Motor neuron (in vitro differentiated cells): ENCODE measurements around the gene SETD1B. TPM values are rescaled to one million over a fixed set of nuclear protein-coding genes. Genes with fewer than 3 reads are reported as not detected.
A peak's percentile ranks its signal among the peaks of the same experiment; 100 is the strongest.

Source experiments
- ATAC-seq, 8 experiments: fragments of 200-7000 bp; cut with Tn5 transposase; replicated peaks in 6 of 8; 2 replicates each; pipeline ENCODE4 v1.8.0; 2021; ENCODE audit warnings: mild to moderate bottlenecking in 8 of 8, moderate library complexity in 8 of 8
- H3K27ac ChIP-seq, 2 donors: fragments of 250-450 bp; sonication (Bioruptor Pico); 2 replicates each; pipeline ENCODE4 v1.9.0; 2021; ENCODE audit warnings: antibody characterized with exemption in 2 of 2, mild to moderate bottlenecking in 2 of 2, moderate library complexity in 1 of 2
- H3K4me1 ChIP-seq, 2 donors: fragments of 250-450 bp; sonication (Bioruptor Pico); replicated peaks in 1 of 2; 2 replicates each; pipeline ENCODE4 v1.6.1; 2021; ENCODE audit warnings: antibody characterized with exemption in 2 of 2, mild to moderate bottlenecking in 2 of 2, moderate library complexity in 1 of 2
- H3K4me3 ChIP-seq, 5 donors: fragments of 250-450 bp; sonication (Bioruptor Pico); 2 replicates each; pipeline ENCODE4 v1.9.0; 2021; ENCODE audit warnings: antibody characterized with exemption in 5 of 5, mild to moderate bottlenecking in 5 of 5, moderate library complexity in 4 of 5
- WGBS, 10 experiments: fragments of 450-650 bp; shearing (Covaris generic); methylation state at CpG; one replicate each; pipeline ENCODE4 v1.0.0; 2022; 5-methylcytosine and 5-hydroxymethylcytosine counted together
- in situ Hi-C, 9 experiments: fragments of 400-800 bp; cut with MboI; loops; one replicate each; pipeline ENCODE4 v1.15.0; 2021; ENCODE audit warnings: low sequenced_read_pairs in 9 of 9, low pct_unique_long_range_greater_than_20kb in 2 of 9; ENCODE audit not compliant: unreplicated experiment in 9 of 9
- total RNA-seq, 8 experiments: library from RNA; unstranded; fragments of 300-600 nt; gene quantifications; 2 replicates each; pipeline versions ENCODE4 v1.2.3 to v1.2.4, GENCODE V29; 2022

SETD1B gene
- total RNA-seq, 8 experiments from 2014 or later, result 3.1 to 16.2 (median 5.0) TPM

DNA sequence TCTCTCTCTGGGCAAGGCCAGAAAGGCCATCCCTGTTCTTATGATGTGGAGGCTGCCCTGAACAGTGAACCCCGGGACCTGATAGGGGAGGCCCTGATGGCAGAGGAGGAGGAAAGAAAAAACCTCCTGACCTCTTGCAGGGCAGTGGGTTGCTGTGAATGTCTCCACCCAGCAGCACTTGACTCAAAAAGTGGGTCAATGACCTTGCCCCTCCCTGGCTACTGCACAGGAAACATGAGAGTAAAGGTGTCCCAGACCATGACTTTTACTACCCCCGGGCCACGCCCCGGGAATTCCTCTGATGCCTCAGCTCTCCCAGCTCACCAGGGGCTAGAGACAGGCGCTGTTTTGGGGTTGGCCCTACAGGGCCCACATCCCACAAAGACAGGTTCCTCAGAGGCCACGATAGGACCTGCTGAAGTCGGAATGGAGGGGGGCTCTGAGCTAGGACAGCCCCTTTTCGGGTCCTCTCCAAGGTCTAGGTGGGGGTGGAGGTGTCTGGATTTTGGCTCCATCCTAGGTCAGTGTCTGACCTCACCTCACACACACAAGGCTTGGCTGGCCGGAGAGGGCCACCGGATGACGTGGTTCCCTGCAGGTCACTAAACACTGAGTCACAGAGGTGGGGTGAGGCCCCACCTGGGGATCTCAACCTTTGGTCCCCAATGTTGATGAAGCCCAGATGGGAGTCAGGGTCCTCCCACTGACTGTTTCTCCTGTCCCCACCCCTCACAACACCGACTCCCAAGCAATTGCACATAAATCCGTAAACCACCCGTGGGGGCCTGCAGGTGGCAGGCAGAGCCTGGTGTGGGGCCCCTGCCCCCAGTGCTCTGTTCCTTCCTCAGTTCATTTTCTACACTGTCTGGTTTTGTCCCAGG is 11.9 kb upstream of the SETD1B start:
- in situ Hi-C loops, result loop anchor here in 3 of 9 experiments (10.0 to 25.0 kb wide), 2 partner anchors 87 to 105 kb away; no protein-coding TSS in a partner anchor
- ATAC-seq, result no peak
- H3K27ac ChIP-seq, result no peak overlapping the region
- WGBS, 10 experiments, result 80 to 100% (median 92%) methylated on average over 1 to 3 of the region's 14 CpGs; no CpG with 5 or more reads in 6 of the 10 experiments
- peaks cover 29 to 31% of the 10 kb centered on the region in 2 donors for H3K4me1 ChIP-seq
- no peak overlapping the region for H3K4me3 ChIP-seq

DNA sequence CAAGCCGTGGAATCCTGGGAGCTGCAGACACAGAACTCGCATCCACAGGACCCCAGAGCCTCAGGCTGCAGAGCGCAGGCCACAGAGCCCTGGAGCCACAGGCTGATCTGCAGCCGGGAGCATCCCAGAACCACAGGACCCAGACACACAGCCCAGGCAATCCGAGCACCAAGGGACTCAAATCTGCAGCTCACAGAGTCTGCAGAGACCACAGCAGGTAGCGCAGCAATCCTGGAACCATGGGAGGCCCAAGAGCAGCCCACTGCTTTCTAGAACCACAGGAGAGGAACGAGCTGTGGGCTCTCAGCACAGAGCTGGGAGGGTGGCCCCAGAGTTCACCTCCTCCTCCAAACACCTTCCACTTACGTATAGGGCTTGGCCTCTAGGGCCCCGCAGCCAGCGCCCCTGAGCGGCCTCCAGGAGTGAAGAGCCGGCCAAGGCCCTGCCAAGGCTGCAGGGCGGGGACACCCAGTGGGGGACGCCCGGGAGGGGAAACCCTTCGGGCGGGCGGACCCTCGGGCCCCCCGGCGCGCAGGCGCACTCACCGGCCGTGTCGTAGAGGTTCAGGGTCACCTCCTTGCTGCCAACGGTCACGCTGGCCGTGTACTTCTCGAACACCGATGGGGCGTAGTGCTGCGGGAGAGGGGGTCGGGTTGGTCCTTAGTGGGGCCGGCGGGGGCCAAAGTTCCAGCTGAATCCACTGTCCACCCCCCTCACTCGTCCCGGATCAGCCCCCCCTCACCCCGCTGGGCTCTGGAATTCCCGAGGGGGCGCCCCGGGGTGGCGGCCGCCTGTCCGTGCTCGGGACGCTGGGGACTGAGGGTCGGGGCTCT is 11.0 kb upstream of the SETD1B start:
- Histone ChIP-seq H3K4me1 (peaks cover 36 to 38% of the 10 kb centered on the region in 2 donors), H3K27ac (no peak overlapping the region), H3K4me3 (peak overlapping the region in 4 of 5 donors; percentile 21 to 34 (median 30))
- ATAC-seq, result no peak
- 40 to 100% (median 88%) methylated on average over 1 to 6 of the region's 48 CpGs; no CpG with 5 or more reads in 5 of the 10 experiments for WGBS, 10 experiments
- in situ Hi-C loops, result loop anchor here in 3 of 9 experiments (10.0 to 25.0 kb wide), 2 partner anchors 88 to 106 kb away; no protein-coding TSS in a partner anchor

DNA sequence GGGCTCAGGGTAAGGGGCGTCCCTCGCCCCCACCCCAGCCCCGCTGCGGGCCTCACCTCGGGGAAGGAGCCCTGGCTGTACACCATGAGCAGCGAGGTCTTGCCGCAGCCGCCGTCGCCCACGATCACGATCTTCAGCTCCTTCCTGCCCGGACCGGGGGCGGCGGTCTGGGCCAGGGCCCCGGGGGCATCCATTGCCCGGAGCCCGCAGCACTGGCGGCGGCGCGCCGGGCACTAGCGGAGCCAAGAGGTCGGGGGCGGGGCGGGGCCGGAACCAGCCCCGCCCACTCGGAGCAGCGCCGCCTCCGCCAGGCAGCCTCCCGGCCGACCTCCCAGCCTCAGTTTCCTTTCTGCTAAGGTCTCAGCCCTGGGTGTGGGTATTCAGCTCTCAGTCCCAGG is 10.4 kb upstream of the SETD1B start, which contains the start of gene RHOF:
RHOF (minus strand) TSS at position 249 of the 398 bp plus-strand sequence; CDS start at position 194, 55 bp downstream.
- in situ Hi-C loops, result loop anchor here in 3 of 9 experiments (10.0 to 25.0 kb wide), 2 partner anchors 89 to 106 kb away; no protein-coding TSS in a partner anchor
- WGBS, 10 experiments, result 20% methylated on average over 4 of the region's 36 CpGs; no CpG with 5 or more reads in 9 of the 10 experiments
- peak within 1 kb of the TSS; percentile 16 to 34 (median 28) for H3K4me3 ChIP-seq
- peak in 3 of 8 experiments; percentile 0 to 7 (median 1) for ATAC-seq
- peaks cover 42 to 44% of the 10 kb centered on the region in 2 donors for H3K4me1 ChIP-seq
- H3K27ac ChIP-seq, result peak within 1 kb of the TSS; percentile 27 to 66

DNA sequence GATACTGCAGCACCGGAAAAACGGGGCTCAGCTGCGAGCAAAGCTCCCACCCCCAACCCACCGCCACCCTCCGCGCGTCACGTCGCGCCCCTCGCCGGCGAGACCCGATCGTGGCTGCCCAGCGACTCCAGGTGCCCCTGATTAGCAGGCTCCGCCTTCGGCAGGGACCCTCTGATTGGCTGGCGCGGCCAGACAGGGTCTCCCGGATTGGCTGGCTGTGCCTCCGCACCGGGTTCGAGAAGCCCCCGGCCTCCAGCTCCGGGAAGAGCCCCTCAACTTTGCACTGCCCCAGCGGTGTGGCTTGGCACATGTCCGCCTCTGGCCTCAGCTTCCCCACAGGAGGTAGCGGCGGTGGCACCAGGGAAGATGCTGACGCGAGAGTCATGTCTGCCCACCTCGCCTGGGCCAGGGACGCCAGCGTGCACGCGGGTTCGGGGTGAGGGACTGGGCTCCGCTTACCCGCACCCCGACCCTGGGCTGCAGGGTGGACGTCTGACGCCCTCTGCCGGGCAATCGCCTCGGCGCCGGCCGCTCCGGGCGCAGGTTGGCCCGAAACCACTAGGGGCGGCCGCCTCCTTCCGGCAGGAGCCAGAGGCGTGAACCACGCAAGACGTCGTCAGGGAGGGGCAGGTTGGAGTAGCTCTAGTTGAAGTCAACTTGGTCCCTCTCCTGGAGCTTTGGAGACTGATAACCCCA is 9.8 kb upstream of the SETD1B start:
- Histone ChIP-seq H3K27ac (peak overlapping the region; percentile 27 to 66), H3K4me3 (peak overlapping the region; percentile 16 to 34 (median 28)), H3K4me1 (peaks cover 48 to 50% of the 10 kb centered on the region in 2 donors)
- in situ Hi-C loops, result loop anchor here in 3 of 9 experiments (10.0 to 25.0 kb wide), 2 partner anchors 89 to 107 kb away; no protein-coding TSS in a partner anchor
- ATAC-seq, result peak; percentile 36 to 69 (median 56)
- WGBS, 10 experiments, result 2% methylated on average over 18 of the region's 59 CpGs; no CpG with 5 or more reads in 9 of the 10 experiments

DNA sequence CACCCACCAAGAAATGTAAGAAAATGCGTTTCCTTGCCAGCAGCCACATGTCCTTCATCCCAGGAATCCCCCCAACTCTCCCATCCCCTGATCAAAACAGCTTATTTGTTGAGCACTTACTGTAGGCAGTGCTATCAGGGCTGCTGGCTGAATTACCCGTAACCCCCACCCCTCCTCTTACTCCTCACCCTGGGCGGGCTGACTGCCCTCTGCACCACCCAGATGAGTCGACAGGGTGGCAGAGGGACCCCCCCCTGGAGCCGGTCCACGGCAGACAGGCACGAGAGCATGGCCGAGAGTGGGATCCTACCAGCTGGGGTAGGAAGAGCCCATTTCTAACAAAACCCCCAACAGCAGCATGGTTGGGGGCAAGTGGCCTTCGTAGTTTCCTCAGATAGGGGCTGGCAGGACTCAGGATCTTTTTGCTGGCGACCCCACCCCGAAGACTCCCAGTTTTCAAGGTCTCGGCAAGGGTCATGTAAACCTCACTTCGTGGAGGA is 9.2 kb upstream of the SETD1B start:
- Histone ChIP-seq H3K27ac (peak overlapping the region; percentile 27 to 66), H3K4me3 (peak overlapping the region in 3 of 5 donors; percentile 16 to 34 (median 33)), H3K4me1 (peaks cover 48 to 53% of the 10 kb centered on the region in 2 donors)
- peak; percentile 2 to 11 (median 4) for ATAC-seq
- in situ Hi-C loops, result loop anchor here in 3 of 9 experiments (10.0 to 25.0 kb wide), 2 partner anchors 90 to 107 kb away; no protein-coding TSS in a partner anchor
- 0 to 80% (median 0%) methylated on average over 1 to 8 of the region's 13 CpGs; no CpG with 5 or more reads in 5 of the 10 experiments for WGBS, 10 experiments

DNA sequence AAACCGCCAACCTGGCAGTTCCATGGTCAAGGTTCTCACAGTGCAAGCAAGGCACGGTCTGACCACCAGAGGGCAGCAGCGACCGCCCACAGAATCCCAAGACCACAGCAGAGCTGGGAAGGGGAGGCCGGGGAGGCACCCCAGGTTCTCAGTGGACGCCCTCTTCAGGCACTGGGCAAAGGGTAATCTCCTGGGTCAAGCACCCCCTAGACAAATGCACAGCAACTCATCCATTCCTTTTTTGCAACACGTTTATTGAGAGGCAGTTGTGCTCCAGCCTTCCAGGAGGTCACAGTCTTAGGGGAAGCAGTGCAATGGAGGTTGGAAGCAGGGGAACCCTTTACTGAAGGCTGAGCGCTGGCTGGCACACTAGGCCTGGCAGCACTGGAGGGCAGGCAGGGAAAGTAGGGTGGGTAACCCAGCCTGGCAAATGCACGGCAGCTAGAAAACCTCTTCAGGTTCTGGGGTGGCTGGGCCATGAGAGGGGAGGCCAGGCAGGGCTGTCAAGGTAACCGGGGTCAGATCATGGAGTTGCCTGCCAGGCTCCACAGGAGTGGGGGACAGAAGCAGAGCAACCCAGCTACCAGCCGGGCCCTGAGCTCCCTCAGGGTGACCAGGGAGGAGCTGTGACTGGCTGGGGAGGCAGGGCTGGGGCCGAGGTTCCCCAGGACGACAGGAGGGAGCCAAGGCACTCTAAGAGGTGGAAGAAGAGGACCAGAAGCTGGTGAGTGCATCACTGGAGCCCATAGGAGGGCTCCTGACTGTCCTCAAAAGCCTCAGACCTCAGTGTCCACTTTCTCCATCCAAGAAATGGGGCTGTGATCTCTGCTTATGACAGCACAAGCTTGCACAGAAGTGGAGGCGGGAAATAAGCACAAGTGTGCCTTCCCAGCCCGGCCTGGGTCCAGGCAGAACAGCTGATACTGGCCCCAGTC is 8.5 kb upstream of the SETD1B start:
- H3K4me1 ChIP-seq, result peaks cover 48 to 53% of the 10 kb centered on the region in 2 donors
- WGBS, 10 experiments, result 0 to 87% (median 15%) methylated on average over 1 to 6 of the region's 15 CpGs; no CpG with 5 or more reads in 2 of the 10 experiments
- ATAC-seq, result peak; percentile 2 to 15 (median 10)
- peak overlapping the region; percentile 27 to 66 for H3K27ac ChIP-seq
- in situ Hi-C loops, result loop anchor here in 3 of 9 experiments (10.0 to 25.0 kb wide), 2 partner anchors 90 to 108 kb away; no protein-coding TSS in a partner anchor
- peak overlapping the region in 2 of 5 donors; percentile 33 to 34 for H3K4me3 ChIP-seq

DNA sequence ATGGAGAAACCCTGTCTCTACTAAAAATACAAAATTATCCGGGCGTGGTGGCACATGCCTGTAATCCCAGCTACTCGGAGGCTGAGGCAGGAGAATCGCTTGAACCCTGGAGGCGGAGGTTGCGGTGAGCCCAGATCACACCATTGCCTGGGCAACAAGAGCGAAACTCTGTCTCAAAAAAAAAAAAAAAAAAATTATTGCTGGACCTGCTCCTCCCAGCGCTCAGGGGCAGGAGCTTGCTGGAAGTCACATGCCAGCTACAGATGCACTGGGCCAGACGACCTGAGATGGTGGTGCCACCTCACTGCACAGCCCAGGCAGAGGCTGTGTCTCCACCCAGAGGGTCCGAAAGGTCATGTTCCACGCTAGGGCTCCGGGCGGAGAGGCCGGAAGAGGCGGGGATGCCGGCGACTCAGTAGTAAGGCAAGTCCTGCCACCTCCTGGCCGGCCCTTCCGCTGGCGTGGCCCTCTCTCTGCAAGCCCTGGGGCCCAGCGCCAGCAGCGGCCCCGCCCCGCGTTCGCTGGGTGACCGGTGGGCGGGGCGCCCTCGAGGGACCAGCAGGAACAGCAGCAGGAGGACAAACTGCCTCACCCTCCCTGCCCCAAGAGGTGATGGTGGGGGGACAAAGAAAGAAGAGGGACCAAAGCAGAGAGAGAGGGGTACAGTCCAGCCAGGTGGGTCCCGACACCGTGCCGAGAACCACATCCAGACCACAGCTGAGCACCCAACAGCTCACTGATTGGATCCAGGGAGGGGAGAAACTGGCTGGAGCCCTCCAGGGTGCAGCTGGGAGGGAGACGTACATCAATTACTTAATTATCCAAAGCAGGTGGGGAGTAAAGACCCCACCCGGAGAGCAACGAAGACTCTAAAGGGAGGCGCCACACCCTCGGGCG is 6.7 kb upstream of the SETD1B start:
- peak overlapping the region; percentile 54 to 92 (median 57) for H3K4me3 ChIP-seq
- peak overlapping the region; percentile 98 to 100 for H3K27ac ChIP-seq
- ATAC-seq, result peak; percentile 15 to 68 (median 59)
- H3K4me1 ChIP-seq, result peaks cover 48 to 53% of the 10 kb centered on the region in 2 donors
- in situ Hi-C loops, result loop anchor here in 3 of 9 experiments (10.0 to 25.0 kb wide), 2 partner anchors 92 to 110 kb away; no protein-coding TSS in a partner anchor
- 0 to 31% (median 7%) methylated on average over 4 to 10 of the region's 39 CpGs for WGBS, 10 experiments

DNA sequence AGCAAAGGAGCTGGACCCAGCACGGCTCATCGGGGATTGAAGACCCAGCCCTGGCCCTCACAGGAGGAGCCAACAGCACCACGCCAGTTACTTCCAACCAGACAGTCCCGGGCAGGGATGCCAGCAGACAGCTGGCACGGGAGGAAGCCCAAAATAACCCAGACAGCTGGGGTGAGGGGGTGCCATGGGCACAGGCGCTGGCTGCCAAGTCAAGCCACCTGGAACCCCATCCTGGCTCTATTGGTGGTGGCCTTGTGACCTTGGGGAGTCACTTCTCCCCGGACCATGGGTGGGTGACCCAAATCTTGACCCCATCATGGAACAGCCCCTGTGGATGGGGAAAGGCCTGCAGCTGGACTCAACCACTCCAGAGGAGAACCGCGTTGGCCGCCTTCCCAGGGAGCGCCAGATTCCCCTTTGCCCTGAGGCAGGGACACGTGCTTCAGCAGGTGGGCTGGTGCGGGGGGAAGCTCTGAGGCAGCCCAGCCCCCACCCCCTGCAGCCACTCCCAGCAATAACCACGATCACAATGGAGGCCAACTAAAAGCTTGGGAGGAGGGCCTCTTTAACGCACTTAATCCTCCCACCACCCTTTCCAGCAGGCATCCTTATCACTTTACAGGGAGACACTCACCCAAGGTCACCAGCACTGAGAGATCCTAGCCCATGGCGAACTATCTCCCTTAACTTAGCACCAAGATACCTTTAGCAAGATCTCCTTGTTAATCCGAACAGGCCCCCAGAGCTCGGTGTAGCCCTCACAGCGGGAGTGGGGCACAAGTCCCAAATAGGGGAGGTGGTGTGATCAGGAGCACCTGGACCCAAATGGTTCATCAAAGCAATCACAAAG is 5.6 kb upstream of the SETD1B start:
- in situ Hi-C loops, result loop anchor here in 3 of 9 experiments (10.0 to 25.0 kb wide), 2 partner anchors 93 to 111 kb away; no protein-coding TSS in a partner anchor
- peak in 1 of 8 experiments; percentile 1 for ATAC-seq
- peak overlapping the region; percentile 98 to 100 for H3K27ac ChIP-seq
- 0 to 80% (median 20%) methylated on average over 1 to 4 of the region's 19 CpGs; no CpG with 5 or more reads in 3 of the 10 experiments for WGBS, 10 experiments
- H3K4me3 ChIP-seq, result peak overlapping the region; percentile 54 to 92 (median 57)
- peaks cover 41 to 51% of the 10 kb centered on the region in 2 donors for H3K4me1 ChIP-seq

DNA sequence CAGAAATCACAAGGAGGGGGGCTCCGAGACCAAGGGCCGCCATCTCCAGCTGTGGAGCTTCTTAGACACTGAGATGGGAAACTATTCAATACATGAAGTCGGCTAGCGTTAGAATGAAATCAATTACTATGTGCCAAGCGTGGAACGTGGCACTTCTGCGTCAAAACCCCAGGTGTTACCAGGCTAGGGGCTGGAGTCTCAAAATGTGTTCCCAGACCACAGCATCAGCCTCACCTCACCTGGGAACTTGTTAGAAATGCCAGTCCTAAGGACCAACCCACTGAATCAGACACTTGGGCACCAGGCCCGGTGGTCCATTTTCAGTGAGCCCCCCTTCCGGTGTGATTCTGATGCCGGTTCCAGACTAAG is 5.0 kb upstream of the SETD1B start:
- 8 to 90% (median 20%) methylated on average over 1 to 6 of the region's 10 CpGs; no CpG with 5 or more reads in 3 of the 10 experiments for WGBS, 10 experiments
- ATAC-seq, result no peak
- H3K27ac ChIP-seq, result peak overlapping the region; percentile 98 to 100
- peaks cover 41 to 44% of the 10 kb centered on the region in 2 donors for H3K4me1 ChIP-seq
- in situ Hi-C loops, result loop anchor here in 3 of 9 experiments (10.0 to 25.0 kb wide), 2 partner anchors 94 to 111 kb away; no protein-coding TSS in a partner anchor
- peak overlapping the region; percentile 54 to 92 (median 57) for H3K4me3 ChIP-seq
